Stomach (tissue), 4 donors: ENCODE results near the gene INSC.

Source experiments
- EP300 ChIP-seq: sonication (generic); formaldehyde crosslinking; IDR thresholded peaks from one replicate; pipeline ENCODE4 v1.6.1; 2017; ENCODE audit warnings: antibody characterized with exemption
- POLR2A ChIP-seq, 4 donors: fragments of 450-650 bp; IDR thresholded peaks; one replicate each; pipeline ENCODE4 v1.6.1; 2016; ENCODE audit warnings: antibody characterized with exemption in 4 of 4, control low read depth in 2 of 4, mild to moderate bottlenecking in 1 of 4, moderate library complexity in 1 of 4
- TF ChIP-seq, protein P1 (sequence below), 7 experiments: fragments of 450-650 bp in 4 of 7; fragments of 200-600 bp in 3 of 7; sonication (generic) in 3 of 7; IDR thresholded peaks; one replicate each; pipeline ENCODE4 v1.5.1; 2016 to 2019; ENCODE audit warnings: antibody characterized with exemption in 7 of 7, control low read depth in 2 of 7, mild to moderate bottlenecking in 1 of 7

DNA sequence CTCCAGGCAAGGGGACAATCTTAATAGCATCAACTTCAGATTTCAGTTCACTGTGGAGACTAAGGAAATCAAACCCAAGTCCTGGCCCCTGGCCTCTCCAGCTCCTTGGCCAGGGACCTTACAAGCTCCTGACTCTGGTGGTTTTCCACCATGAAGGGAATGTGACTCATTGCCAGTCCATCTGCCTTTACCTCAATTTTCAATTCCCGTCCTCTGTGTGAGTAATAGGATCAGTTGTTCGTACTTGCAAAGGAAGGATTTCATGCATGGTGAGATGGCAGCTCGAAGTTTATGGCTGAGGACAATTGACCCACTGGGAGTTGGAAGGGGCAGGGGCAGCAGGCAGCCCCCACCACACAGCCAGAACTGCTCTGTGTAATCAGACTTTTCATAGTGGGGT is 42.5 kb downstream of the INSC start:
- TF ChIP-seq EP300 = no peak
- TF ChIP-seq, protein P1, sequence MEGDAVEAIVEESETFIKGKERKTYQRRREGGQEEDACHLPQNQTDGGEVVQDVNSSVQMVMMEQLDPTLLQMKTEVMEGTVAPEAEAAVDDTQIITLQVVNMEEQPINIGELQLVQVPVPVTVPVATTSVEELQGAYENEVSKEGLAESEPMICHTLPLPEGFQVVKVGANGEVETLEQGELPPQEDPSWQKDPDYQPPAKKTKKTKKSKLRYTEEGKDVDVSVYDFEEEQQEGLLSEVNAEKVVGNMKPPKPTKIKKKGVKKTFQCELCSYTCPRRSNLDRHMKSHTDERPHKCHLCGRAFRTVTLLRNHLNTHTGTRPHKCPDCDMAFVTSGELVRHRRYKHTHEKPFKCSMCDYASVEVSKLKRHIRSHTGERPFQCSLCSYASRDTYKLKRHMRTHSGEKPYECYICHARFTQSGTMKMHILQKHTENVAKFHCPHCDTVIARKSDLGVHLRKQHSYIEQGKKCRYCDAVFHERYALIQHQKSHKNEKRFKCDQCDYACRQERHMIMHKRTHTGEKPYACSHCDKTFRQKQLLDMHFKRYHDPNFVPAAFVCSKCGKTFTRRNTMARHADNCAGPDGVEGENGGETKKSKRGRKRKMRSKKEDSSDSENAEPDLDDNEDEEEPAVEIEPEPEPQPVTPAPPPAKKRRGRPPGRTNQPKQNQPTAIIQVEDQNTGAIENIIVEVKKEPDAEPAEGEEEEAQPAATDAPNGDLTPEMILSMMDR (IDR thresholded peaks at IDR 0.05) = no peak
- no peak for TF ChIP-seq POLR2A (IDR thresholded peaks at IDR 0.05)
